Neuronal stem cell (in vitro differentiated cells): Measurements from ENCODE around the gene RGL2.

Experiments
- DNase-seq: peaks from one replicate; pipeline ENCODE4 v3.0.0-alpha.2; 2013; ENCODE audit warnings: low spot score
- H2AFZ ChIP-seq: one replicate; pipeline ENCODE4 v1.6.1; 2013; ENCODE audit warnings: mild to moderate bottlenecking, low read length, inconsistent platforms
- H2AK5ac ChIP-seq: 2 replicates; pipeline ENCODE4 v1.6.1; 2013; ENCODE audit warnings: low read depth, mild to moderate bottlenecking, inconsistent platforms, low read length, moderate library complexity, mixed read lengths
- H2BK120ac ChIP-seq: 2 replicates; pipeline ENCODE4 v1.6.1; 2013; ENCODE audit warnings: low read depth, mild to moderate bottlenecking, inconsistent platforms, low read length, moderate library complexity, mixed read lengths
- H2BK12ac ChIP-seq: one replicate; pipeline ENCODE4 v1.6.1; 2013; ENCODE audit warnings: low read length, inconsistent platforms
- H2BK15ac ChIP-seq: 2 replicates; pipeline ENCODE4 v1.6.1; 2013; ENCODE audit warnings: mild to moderate bottlenecking, low read length, inconsistent platforms, mixed read lengths
- H2BK5ac ChIP-seq: one replicate; pipeline ENCODE4 v1.6.1; 2013; ENCODE audit warnings: inconsistent platforms, mild to moderate bottlenecking, low read length, moderate library complexity
- H3K14ac ChIP-seq: one replicate; pipeline ENCODE4 v1.6.1; 2013; ENCODE audit warnings: low read length, inconsistent platforms
- H3K18ac ChIP-seq: 2 replicates; pipeline ENCODE4 v1.6.1; 2013; ENCODE audit warnings: low read length, inconsistent platforms
- H3K23ac ChIP-seq: 2 replicates; pipeline ENCODE4 v1.6.1; 2013; ENCODE audit warnings: low read depth, mild to moderate bottlenecking, mixed read lengths, low read length, inconsistent platforms; ENCODE audit not compliant: poor library complexity
- H3K27ac ChIP-seq: replicated peaks from 3 replicates; pipeline ENCODE4 v1.5.1; 2013; ENCODE audit warnings: low read length, inconsistent platforms
- H3K27me3 ChIP-seq, 3 experiments: 2 replicates each; pipeline ENCODE4 v1.6.1; 2013; ENCODE audit warnings: low read length in 3 of 3, mild to moderate bottlenecking in 2 of 3, inconsistent platforms in 1 of 3, low read depth in 1 of 3, mixed read lengths in 1 of 3, moderate library complexity in 1 of 3; ENCODE audit not compliant: control insufficient read depth in 3 of 3, insufficient read depth in 3 of 3
- H3K36me3 ChIP-seq, 2 donors: replicated peaks in 1 of 2; 2 replicates each; pipeline ENCODE4 v1.6.1; 2013; ENCODE audit warnings: low read length in 2 of 2; ENCODE audit not compliant: control insufficient read depth in 2 of 2, insufficient read depth in 2 of 2
- H3K4ac ChIP-seq: 2 replicates; pipeline ENCODE4 v1.6.1; 2013; ENCODE audit warnings: inconsistent platforms, mild to moderate bottlenecking, low read length, moderate library complexity
- H3K4me1 ChIP-seq, 2 donors: 1 replicate in 1 of 2; 2 replicates in 1 of 2; pipeline ENCODE4 v1.6.1; 2013; ENCODE audit warnings: low read length in 2 of 2, low read depth in 1 of 2; ENCODE audit not compliant: control insufficient read depth in 2 of 2, insufficient read depth in 1 of 2
- H3K4me2 ChIP-seq: one replicate; pipeline ENCODE4 v1.6.1; 2013; ENCODE audit warnings: mild to moderate bottlenecking, low read length, inconsistent platforms; ENCODE audit not compliant: insufficient read depth, poor library complexity, severe bottlenecking
- H3K4me3 ChIP-seq, 2 donors: 2 replicates each; pipeline ENCODE4 v1.5.1; 2013; ENCODE audit warnings: low read length in 2 of 2, mild to moderate bottlenecking in 2 of 2, inconsistent platforms in 1 of 2, moderate library complexity in 1 of 2
- H3K79me1 ChIP-seq: one replicate; pipeline ENCODE4 v1.6.1; 2013; ENCODE audit warnings: low read depth, mild to moderate bottlenecking, inconsistent platforms, low read length, moderate library complexity
- H3K9ac ChIP-seq: one replicate; pipeline ENCODE4 v1.6.1; 2013; ENCODE audit warnings: mild to moderate bottlenecking, low read depth, low read length, inconsistent platforms; ENCODE audit not compliant: poor library complexity
- H3K9me3 ChIP-seq, 2 donors: replicated peaks in 1 of 2; 2 replicates each; pipeline versions ENCODE3 to v1.6.1; 2013; ENCODE audit warnings: low read length in 2 of 2, mild to moderate bottlenecking in 2 of 2, inconsistent platforms in 1 of 2, low read depth in 1 of 2, mixed read lengths in 1 of 2, moderate library complexity in 1 of 2; ENCODE audit not compliant: control insufficient read depth in 2 of 2, insufficient read depth in 1 of 2
- H4K8ac ChIP-seq: one replicate; pipeline ENCODE4 v1.6.1; 2013; ENCODE audit warnings: low read depth, mild to moderate bottlenecking, inconsistent platforms, low read length, moderate library complexity
- H4K91ac ChIP-seq: one replicate; pipeline ENCODE4 v1.6.1; 2013; ENCODE audit warnings: low read length, low read depth, mild to moderate bottlenecking, inconsistent platforms; ENCODE audit not compliant: poor library complexity
- WGBS, 2 donors: extraction: QIAGEN DNeasy Blood & Tissue Kit; methylation state at CpG; one replicate each; pipeline ENCODE4 v1.1.7; 2013; ENCODE audit warnings: missing lambda C conversion rate in 2 of 2, mixed read lengths in 1 of 2; ENCODE audit not compliant: insufficient read length in 2 of 2, insufficient replicate concordance in 1 of 2; ENCODE audit errors: extremely low coverage in 2 of 2; 5-methylcytosine and 5-hydroxymethylcytosine counted together

The RGL2 gene

GRCh38 chr6:33241968-33242367, 56.8 kb downstream of the RGL2 start:
- DNase-seq: no peak
- Histone ChIP-seq H3K9ac (no peak overlapping the region), H2AK5ac (no peak overlapping the region), H2BK15ac (no peak overlapping the region), H2AFZ (no peak overlapping the region), H3K14ac (no peak overlapping the region), H2BK12ac (no peak overlapping the region), H4K91ac (no peak overlapping the region), H3K4me2 (no peak overlapping the region), H2BK5ac (no peak overlapping the region), H3K27ac (no peak overlapping the region), H3K4me3 (no peak overlapping the region), H3K4ac (no peak overlapping the region), H3K79me1 (no peaks in the 10 kb centered on the region), H3K18ac (no peak overlapping the region), H3K36me3 (no peaks in the 10 kb centered on the region), H3K9me3 (no peaks in the 10 kb centered on the region), H2BK120ac (no peak overlapping the region), H3K27me3 (peaks cover 0 to 9% (median 2%) of the 10 kb centered on the region in 3 experiments), H3K4me1 (no peaks in the 10 kb centered on the region), H4K8ac (no peak overlapping the region), H3K23ac (no peak overlapping the region)
- no CpG with 5 or more reads among the region's 3 CpGs for WGBS, 2 donors
